Measurements from ENCODE around the gene OSM. TPM values are rescaled to one million over a fixed set of nuclear protein-coding genes. Genes with fewer than 3 reads are reported as not detected.

Gene OSM
- total RNA-seq, 1 donor from 2014 or later, result 246 TPM

GRCh38 chr22:30286331-30286730 is 19.7 kb upstream of the OSM start:
- intact Hi-C loops (cut with micrococcal nuclease), result no loop called here

GRCh38 chr22:30285846-30286200 is 19.2 kb upstream of the OSM start:
- intact Hi-C loops (cut with micrococcal nuclease), result no loop called here

- intact Hi-C loops (cut with micrococcal nuclease), result no loop called here
Observed at GRCh38 chr22:30285176-30285845, 18.7 kb upstream of the OSM start.

- intact Hi-C loops (cut with micrococcal nuclease), result no loop called here
Observed at GRCh38 chr22:30284666-30285065, 18.0 kb upstream of the OSM start.

- intact Hi-C loops (cut with micrococcal nuclease), result no loop called here
Observed at GRCh38 chr22:30284172-30284571, 17.5 kb upstream of the OSM start.

GRCh38 chr22:30283342-30283741 is 16.7 kb upstream of the OSM start:
- intact Hi-C loops (cut with micrococcal nuclease), result no loop called here

- intact Hi-C loops (cut with micrococcal nuclease), result no loop called here
Observed at GRCh38 chr22:30282616-30283046, 16.0 kb upstream of the OSM start.

- intact Hi-C loops (cut with micrococcal nuclease), result no loop called here
Observed at GRCh38 chr22:30280505-30280904, 13.9 kb upstream of the OSM start.

- intact Hi-C loops (cut with micrococcal nuclease), result no loop called here
Observed at GRCh38 chr22:30279932-30280331, 13.3 kb upstream of the OSM start.

GRCh38 chr22:30279046-30279788 is 12.6 kb upstream of the OSM start:
- intact Hi-C loops (cut with micrococcal nuclease), result no loop called here

GRCh38 chr22:30277547-30278344 is 11.1 kb upstream of the OSM start:
- intact Hi-C loops (cut with micrococcal nuclease), result no loop called here

GRCh38 chr22:30276039-30276438 is 9.4 kb upstream of the OSM start:
- intact Hi-C loops (cut with micrococcal nuclease), result no loop called here

GRCh38 chr22:30275625-30276024 is 9.0 kb upstream of the OSM start:
- intact Hi-C loops (cut with micrococcal nuclease), result no loop called here

- intact Hi-C loops (cut with micrococcal nuclease), result no loop called here
Observed at GRCh38 chr22:30274437-30274812, 7.8 kb upstream of the OSM start.

GRCh38 chr22:30273711-30274436 is 7.2 kb upstream of the OSM start:
- intact Hi-C loops (cut with micrococcal nuclease), result no loop called here

- intact Hi-C loops (cut with micrococcal nuclease), result no loop called here
Observed at GRCh38 chr22:30272781-30273601, 6.3 kb upstream of the OSM start.

- intact Hi-C loops (cut with micrococcal nuclease), result no loop called here
Observed at GRCh38 chr22:30270832-30271231, 4.2 kb upstream of the OSM start.

- intact Hi-C loops (cut with micrococcal nuclease), result loop anchor here (5.0 kb wide), 2 partner anchors 86 to 166 kb away; no protein-coding TSS in a partner anchor
Observed at GRCh38 chr22:30268331-30268730, 1.7 kb upstream of the OSM start.

- intact Hi-C loops (cut with micrococcal nuclease), result loop anchor here (1.0 to 5.0 kb wide), 6 partner anchors 20 to 165 kb away; partner anchors contain the start of genes LIF, RNF215 and TBC1D10A
Observed at GRCh38 chr22:30267382-30268302, 991 bp upstream of the OSM start.
